HL-60/S4 treated with phorbol 12-myristate 13-acetate at 8.2 ng/mL for 4 days and 3 days (cell line): Measurements from ENCODE around the gene SLC9B2.

Experiments
- in situ Hi-C: fragments of 300-500 bp; cut with MboI; formaldehyde crosslinking; loops from 2 replicates; pipeline ENCODE4 v1.15.0; 2022; ENCODE audit warnings: low sequenced_read_pairs

Gene SLC9B2

GRCh38 chr4:103075894-103076746 lies 441 bp downstream of the SLC9B2 start:
- in situ Hi-C loops, result no loop called here

DNA sequence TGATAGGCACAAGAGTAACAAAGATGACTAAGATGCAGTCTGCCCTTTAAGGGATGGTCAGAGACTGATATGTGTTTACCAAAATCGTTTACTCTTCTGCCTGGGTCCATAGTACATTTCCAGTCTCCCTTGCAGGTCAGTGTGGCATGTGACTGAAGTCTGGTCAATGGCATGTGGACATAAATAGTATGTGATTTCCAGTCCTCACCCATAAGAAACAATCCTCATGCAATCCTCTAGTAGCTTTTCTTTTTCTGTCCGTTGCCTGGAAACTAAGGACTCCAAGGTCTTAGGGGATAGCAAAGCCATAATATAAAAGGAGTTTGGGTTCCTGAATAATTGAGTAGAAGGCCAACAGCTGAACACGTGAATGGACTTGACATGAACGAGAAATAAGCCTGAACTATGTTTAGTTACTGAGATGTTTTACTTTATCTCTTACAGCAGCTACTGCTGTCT lies 1.1 kb downstream of the SLC9B2 start:
- in situ Hi-C loops, result no loop called here

DNA sequence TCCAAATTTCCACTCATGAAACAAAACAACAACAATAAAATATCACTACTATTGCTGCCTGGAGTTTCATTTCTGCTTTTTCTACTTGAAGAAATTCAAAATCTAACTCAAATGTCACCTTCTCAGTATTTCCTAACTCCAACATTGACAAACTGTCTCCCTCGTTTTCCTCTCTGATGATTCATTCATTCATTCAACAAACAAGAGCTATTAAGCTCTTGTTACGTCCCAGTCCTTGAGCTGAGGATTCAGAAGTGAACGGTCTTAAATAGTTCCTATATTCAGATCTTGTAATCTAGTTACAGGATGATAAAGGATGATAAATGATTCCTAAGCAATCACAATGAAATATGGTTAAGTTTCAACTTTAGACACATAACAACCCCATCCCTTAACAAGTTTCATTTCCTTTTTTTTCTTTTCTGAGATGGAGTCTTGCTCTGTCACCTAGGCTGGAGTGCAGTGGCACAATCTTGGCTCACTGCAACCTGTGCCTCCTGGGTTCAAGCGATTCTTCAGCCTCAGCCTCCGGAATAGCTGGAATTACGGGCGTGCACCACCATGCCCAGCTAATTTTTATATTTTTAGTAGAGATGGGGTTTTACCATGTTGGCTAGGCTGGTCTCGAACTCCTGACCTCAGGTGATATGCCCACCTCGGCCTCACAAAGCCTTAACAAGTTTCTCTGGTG lies 1.7 kb downstream of the SLC9B2 start:
- in situ Hi-C loops, result no loop called here

GRCh38 chr4:103073792-103074438 lies 2.6 kb downstream of the SLC9B2 start:
- in situ Hi-C loops, result no loop called here

GRCh38 chr4:103067841-103068547 lies 8.6 kb downstream of the SLC9B2 start:
- in situ Hi-C loops, result no loop called here

DNA sequence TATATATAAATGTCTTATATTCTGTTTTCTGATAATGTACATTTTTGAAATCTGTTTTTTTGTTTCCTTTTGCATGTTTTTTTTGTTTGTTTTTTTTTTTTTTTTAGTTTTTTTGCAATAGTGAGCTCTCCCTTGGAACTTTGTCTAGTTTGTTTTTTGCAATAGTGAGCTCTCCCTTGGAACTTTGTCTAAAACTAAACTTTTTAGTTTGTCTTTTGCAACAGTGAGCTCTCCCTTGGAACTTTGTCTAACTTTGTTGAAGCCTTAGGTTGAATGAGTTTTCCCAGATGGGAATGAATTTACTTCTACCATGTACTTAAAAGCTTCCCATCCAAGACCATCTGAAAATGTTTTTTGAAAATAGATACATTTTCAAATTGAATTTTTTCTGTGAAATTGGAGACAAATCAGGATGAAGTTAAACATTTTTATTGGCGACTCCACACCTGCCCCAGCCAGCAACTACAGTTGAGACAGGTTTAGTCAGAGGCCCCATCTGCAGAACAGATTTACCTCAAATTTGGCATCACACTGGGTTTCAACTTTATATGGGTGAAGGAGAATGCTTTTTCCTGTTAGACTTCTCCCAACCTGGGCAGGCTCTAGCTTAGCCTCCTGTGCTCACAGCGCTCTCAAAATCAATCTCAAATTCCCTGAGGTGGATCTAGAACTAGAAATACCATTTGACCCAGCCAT lies 16.0 kb downstream of the SLC9B2 start:
- in situ Hi-C loops, result no loop called here

- in situ Hi-C loops, result no loop called here
Measured at GRCh38 chr4:103054030-103054429, 22.5 kb downstream of the SLC9B2 start.

DNA sequence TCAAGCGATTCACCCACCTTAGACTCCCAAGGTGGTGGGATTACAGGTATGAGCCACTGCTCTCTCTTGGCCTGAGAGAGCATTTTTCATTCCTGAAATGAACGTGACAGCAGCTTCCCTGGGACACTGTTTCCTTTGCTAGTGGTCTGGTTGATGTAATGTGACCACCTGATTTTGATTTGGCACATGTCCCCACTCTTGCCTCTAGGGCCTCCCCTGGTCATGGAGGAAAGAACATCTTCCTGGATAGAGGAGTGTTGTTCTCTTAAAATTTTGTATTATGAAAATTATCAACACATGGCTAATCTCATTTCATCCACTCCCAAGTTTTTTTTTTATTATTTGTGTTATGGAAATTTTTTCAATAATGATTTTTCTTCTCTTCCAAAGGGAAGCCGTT lies 23.8 kb downstream of the SLC9B2 start:
- in situ Hi-C loops, result no loop called here

DNA sequence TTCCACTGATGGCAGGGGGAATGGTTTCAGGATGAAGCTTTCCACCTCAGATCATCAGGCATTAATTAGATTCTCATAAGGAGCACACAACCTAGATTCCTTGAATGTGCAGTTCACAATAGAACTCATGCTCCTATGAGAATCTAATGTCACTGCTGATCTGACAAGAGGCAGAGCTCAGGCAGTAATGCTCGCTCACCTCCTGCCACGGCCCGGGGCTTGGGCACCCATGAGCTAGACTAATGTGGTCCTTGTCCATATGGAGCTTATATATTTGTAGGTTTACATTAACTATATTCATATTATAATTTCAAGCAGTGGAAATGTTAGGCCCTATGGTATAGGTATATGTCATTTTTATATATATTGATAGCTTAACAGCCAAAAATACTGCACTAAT lies 24.4 kb downstream of the SLC9B2 start:
- in situ Hi-C loops, result no loop called here

- in situ Hi-C loops, result no loop called here
Measured at GRCh38 chr4:103050736-103051436, 25.7 kb downstream of the SLC9B2 start.

DNA sequence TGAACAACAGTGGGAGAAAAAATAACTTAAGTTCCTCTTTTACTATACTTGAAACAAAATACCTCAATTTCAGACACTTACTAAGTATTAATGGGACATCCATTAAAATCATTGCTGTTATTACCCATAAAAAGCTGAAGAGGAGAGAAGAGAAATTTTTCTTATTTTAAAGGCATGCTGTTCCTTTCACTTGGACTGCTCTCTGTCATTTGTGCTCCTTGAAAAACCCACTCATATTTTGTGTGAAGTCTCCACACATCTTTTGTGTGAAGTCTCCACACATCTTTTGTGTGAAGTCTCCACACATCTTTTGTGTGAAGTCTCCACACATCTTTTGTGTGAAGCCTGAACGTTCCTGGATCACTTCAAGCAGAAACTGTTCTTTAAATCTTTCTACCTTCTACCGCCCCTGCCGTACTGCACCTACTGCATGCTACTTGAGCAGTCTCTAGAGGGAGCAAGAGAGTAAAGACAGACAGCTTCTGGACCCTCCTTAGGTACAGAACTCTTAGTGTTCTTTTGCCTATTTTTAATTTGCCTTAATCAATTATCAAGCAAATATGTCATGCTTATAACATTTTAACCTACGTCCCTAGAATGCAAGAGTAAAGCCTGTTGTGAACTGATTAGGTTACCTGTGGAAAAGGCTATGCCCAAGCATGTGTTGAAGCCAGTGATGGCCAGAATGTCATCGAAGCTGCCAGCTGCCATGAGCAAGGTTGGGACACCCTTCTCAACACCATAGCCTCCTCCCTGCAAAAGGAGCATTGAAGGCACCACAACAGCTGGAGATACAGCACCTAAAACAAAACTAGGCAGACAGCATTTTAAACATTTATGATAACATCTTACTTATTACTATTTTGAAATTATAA lies 29.9 kb downstream of the SLC9B2 start:
- in situ Hi-C loops, result no loop called here

GRCh38 chr4:103044183-103044582 lies 32.4 kb downstream of the SLC9B2 start:
- in situ Hi-C loops, result no loop called here

GRCh38 chr4:103036169-103036568 lies 40.4 kb downstream of the SLC9B2 start:
- in situ Hi-C loops, result no loop called here

- in situ Hi-C loops, result no loop called here
Measured at GRCh38 chr4:103032574-103032973, 44.0 kb downstream of the SLC9B2 start.

GRCh38 chr4:103030791-103031190 lies 45.8 kb downstream of the SLC9B2 start:
- in situ Hi-C loops, result no loop called here

DNA sequence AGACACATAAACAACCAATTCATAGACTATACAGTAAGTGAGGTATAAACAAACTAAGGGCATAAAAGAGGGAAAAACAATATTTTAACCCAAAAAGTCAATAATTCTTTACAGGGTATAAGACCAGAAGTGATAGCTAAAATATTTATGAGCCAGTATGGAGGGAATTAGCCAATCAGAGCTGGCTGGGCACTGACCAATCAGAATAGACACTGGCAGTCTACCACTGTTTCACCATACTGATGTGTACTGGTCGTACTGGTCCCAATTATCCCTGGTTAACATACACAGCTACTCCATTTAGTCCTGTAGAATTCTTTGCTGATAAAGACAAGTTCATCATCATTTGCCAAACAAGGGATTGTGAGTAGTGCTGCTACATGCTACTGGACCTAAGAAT lies 47.3 kb downstream of the SLC9B2 start:
- in situ Hi-C loops, result no loop called here

DNA sequence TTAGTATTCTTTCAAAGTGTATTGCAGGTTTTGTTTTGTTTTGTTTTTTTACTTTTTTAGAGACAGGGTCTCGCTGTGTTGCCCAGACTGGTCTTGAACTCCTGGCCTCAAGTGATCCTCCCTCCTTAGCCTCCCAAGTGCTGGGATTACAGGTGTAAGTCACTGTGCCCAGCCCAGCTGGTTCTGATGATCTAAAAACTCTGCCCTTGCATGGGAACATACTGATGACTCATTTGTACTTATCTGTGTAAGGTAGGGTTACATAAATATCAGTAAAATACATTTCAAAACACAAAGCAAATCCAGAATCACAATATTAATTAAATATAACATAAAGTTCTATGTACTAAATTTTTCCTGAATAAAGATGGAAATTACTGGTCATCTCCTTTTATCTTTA lies 49.7 kb downstream of the SLC9B2 start:
- in situ Hi-C loops, result no loop called here

DNA sequence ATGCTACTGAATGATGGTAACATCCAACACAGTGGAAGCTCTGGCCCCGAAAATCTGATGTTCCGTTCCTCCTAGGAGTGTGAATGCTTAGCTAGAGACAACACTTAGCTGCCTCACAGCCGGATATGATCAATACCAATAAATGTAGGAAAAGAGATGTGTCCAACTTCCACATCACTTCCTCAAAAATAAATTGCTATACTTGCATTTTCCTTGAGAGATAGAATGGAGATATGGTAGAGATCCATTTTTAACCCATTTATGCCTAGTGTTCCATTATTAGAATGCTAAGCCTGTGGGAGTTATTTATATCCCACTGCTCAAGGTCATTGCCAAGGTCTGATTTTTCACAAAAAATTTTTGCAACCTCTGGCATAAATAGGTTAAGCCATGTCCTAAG lies 51.6 kb downstream of the SLC9B2 start:
- in situ Hi-C loops, result loop anchor here (25.0 kb wide), 1 partner anchor 588 kb away; no protein-coding TSS in a partner anchor

DNA sequence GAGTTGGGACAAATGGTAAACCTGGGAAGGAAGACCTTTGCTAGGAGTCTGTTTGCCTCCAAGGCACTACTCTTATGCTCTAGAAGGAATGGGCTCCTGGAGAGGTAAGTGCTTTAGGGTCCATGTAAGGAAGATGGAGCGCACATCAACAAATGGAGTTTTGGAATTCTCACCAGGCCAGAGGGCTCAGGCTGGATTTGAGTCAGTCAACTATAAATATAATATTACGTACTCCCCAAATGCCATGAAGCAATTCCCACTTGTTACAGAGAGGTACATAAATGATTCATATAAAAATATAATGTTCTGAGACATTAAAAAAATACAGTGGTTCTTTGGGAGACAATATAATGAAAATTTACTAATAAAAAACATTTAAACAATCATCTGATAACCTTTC lies 55.4 kb downstream of the SLC9B2 start:
- in situ Hi-C loops, result loop anchor here (25.0 kb wide), 1 partner anchor 584 kb away; no protein-coding TSS in a partner anchor
